ENCODE data around the gene WSCD1.

WSCD1 gene

GRCh38 chr17:6094926-6095325 lies 24.7 kb downstream of the WSCD1 start:
- in situ Hi-C loops (cut with MboI; ENCODE audit: low sequenced_read_pairs, unreplicated experiment), result no loop called here
- TF ChIP-seq, protein P1, sequence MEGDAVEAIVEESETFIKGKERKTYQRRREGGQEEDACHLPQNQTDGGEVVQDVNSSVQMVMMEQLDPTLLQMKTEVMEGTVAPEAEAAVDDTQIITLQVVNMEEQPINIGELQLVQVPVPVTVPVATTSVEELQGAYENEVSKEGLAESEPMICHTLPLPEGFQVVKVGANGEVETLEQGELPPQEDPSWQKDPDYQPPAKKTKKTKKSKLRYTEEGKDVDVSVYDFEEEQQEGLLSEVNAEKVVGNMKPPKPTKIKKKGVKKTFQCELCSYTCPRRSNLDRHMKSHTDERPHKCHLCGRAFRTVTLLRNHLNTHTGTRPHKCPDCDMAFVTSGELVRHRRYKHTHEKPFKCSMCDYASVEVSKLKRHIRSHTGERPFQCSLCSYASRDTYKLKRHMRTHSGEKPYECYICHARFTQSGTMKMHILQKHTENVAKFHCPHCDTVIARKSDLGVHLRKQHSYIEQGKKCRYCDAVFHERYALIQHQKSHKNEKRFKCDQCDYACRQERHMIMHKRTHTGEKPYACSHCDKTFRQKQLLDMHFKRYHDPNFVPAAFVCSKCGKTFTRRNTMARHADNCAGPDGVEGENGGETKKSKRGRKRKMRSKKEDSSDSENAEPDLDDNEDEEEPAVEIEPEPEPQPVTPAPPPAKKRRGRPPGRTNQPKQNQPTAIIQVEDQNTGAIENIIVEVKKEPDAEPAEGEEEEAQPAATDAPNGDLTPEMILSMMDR (IDR thresholded peaks at IDR 0.05; ENCODE audit: borderline replicate concordance, control extremely low read depth, extremely low read depth, insufficient read depth, missing control alignments), result no peak
- DNase-seq (ENCODE audit: low spot score), result no peak

- no peak for DNase-seq (ENCODE audit: low spot score)
- TF ChIP-seq, protein P1 (IDR thresholded peaks at IDR 0.05; ENCODE audit: borderline replicate concordance, control extremely low read depth, extremely low read depth, insufficient read depth, missing control alignments), result no peak
- in situ Hi-C loops (cut with MboI; ENCODE audit: low sequenced_read_pairs, unreplicated experiment), result no loop called here
These were observed 25.3 kb downstream of the WSCD1 start for GRCh38 chr17:6095501-6095900.

DNA sequence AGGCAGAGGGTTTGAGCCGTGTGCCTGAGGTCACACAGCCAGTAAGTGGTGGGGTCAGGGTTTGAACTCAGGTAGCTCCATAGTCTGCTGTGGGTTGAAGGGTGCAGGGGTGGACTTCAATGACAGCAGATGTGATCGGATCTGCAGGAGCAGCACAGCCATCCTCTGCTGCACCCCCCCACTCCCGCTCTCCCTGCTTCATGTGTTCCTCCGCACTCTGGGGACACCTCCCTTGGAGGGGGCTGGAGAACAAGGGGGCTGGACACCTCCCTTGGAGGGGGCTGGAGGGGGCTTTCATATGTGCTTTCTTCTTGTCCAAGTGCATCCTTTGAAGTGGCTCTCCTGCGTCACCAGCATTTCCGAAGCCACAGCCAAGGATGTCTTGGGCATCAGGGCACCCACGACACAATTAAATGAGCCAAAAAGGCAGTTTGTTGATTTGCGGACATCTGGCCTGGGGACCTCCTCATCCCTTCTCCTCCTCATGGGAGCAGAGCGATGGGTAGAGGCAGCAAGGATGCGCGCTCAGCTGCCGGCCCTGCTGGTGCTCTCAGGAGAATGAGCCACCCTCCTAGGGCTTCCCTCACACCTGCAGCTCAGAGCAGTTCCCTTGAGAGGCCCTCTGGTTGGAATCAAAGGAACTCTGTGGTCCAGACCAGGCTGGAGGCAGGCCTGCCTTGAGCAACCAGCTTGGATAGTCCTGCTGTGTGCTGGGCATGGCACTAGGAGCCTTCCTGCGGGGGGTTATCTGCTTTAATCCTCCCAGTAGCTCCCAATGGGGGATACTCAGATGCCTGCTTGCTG lies 26.2 kb downstream of the WSCD1 start:
- DNase-seq (ENCODE audit: low spot score), result no peak
- TF ChIP-seq, protein P1 (IDR thresholded peaks at IDR 0.05; ENCODE audit: borderline replicate concordance, control extremely low read depth, extremely low read depth, insufficient read depth, missing control alignments), result no peak
- in situ Hi-C loops (cut with MboI; ENCODE audit: low sequenced_read_pairs, unreplicated experiment), result no loop called here

DNA sequence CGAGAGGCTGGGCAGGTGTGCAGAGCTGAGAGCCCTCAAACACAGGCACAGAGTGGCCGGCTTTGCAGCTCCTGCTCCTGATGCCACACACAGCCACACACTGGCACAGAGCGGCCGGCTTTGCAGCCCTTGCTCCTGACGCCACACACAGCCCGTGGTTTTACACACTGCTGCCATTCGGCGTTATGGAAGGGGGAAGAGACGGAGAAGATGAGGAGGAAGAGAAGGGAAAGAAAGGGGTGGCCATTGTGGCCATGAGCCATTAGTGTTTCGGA lies 26.8 kb downstream of the WSCD1 start:
- TF ChIP-seq, protein P1 (IDR thresholded peaks at IDR 0.05; ENCODE audit: borderline replicate concordance, control extremely low read depth, extremely low read depth, insufficient read depth, missing control alignments), result no peak
- in situ Hi-C loops (cut with MboI; ENCODE audit: low sequenced_read_pairs, unreplicated experiment), result no loop called here

DNA sequence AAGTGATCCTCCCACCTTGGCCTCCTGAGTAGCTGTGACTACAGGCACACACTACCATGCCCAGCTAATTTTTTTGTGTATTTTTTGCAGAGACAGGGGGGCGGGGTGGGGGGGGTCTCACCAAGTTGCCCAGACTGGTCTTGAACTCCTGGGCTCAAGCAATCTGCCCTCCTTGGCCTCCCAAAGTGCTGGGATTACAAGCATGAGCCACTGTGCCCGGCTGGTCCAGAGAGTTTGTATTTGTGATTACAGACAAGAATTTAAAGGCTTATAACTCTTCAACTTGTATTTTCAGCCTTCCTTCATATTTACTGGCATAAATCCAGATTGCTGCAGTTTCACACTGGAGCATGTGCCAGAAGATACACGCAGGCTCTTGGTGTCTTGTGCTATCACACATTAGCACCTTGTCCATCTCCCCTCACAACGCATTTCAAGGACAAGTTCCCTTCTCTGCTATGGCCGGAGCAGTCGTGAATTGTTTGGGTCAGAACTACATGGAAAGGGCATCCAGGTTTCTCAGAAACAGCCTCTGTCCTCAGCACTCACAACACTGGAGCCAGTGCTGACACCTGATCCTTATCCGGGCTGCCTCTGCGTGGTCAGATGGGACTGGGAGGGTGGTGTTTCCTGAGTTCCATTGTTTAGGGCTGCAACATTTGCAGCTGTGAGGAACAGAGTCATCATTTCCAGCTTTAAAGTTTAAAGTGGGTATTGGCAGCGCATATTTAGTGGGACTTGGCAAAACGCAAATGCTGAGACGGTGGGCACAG lies 28.1 kb downstream of the WSCD1 start:
- DNase-seq (ENCODE audit: low spot score), result no peak
- TF ChIP-seq, protein P1 (IDR thresholded peaks at IDR 0.05; ENCODE audit: borderline replicate concordance, control extremely low read depth, extremely low read depth, insufficient read depth, missing control alignments), result no peak
- in situ Hi-C loops (cut with MboI; ENCODE audit: low sequenced_read_pairs, unreplicated experiment), result no loop called here

More for the DNA sequence above, 26.8 kb downstream of the WSCD1 start:
- DNase-seq (ENCODE audit: low spot score), result no peak

GRCh38 chr17:6098823-6099180 lies 28.6 kb downstream of the WSCD1 start:
- no peak for DNase-seq (ENCODE audit: low spot score)
- in situ Hi-C loops (cut with MboI; ENCODE audit: low sequenced_read_pairs, unreplicated experiment), result no loop called here

More at GRCh38 chr17:6098823-6099180, 28.6 kb downstream of the WSCD1 start:
- TF ChIP-seq, protein P1 (IDR thresholded peaks at IDR 0.05; ENCODE audit: borderline replicate concordance, control extremely low read depth, extremely low read depth, insufficient read depth, missing control alignments), result no peak
